ENCODE measurements around the gene FGF14.

DNA sequence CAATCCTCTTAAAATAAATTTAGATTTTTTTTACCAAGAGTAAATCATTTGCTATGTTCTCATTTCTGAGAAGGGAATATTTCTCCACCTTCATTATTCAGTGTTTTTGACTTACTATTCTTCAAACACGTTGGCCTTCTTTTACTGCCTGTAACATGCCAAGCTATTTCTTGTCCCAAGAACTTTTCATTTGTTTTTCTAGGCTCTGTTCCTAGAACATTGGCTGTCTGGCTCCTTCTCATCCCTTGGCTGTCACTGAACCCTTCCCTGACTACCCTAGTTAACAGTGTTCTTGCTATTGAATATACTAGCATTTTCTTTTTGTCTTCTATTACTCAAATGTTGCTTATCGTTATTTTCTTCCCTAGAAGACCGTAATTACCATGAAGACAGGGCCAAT lies 701.2 kb downstream of the FGF14 start:
- no peak for TF ChIP-seq POLR2A (IDR thresholded peaks at IDR 0.05)
- TF ChIP-seq, protein P1, sequence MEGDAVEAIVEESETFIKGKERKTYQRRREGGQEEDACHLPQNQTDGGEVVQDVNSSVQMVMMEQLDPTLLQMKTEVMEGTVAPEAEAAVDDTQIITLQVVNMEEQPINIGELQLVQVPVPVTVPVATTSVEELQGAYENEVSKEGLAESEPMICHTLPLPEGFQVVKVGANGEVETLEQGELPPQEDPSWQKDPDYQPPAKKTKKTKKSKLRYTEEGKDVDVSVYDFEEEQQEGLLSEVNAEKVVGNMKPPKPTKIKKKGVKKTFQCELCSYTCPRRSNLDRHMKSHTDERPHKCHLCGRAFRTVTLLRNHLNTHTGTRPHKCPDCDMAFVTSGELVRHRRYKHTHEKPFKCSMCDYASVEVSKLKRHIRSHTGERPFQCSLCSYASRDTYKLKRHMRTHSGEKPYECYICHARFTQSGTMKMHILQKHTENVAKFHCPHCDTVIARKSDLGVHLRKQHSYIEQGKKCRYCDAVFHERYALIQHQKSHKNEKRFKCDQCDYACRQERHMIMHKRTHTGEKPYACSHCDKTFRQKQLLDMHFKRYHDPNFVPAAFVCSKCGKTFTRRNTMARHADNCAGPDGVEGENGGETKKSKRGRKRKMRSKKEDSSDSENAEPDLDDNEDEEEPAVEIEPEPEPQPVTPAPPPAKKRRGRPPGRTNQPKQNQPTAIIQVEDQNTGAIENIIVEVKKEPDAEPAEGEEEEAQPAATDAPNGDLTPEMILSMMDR (IDR thresholded peaks at IDR 0.05), result no peak
- no peak for TF ChIP-seq EP300 (IDR thresholded peaks at IDR 0.05)
